ENCODE measurements around the gene RCBTB1.

DNA sequence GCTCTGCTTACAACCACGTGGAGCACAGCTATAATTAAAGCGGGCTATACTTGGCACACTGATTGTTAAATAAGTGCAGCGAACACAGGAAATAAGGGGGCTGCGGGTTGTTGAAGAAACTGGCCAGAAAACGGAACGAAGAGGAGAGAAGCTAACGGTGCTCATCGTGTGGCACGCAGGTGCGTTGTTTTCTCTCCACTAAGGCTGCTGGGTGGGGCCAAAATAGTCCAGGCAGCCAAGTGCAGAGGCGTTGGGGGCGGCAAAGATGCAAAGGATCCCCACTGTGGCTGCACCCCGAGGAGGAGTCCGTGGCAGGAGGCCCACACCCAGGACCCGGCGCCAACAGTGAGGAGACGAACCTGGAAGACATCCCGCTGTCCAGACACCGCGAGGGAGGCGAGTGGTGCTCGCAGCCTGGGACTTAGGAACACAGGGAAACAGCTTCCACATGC, 34.8 kb upstream of the RCBTB1 start:
- TF ChIP-seq POLR2A (IDR thresholded peaks at IDR 0.05; ENCODE audit: low read length) (no peak), GATA1 (IDR thresholded peaks at IDR 0.05; ENCODE audit: low read depth, low read length) (no peak)
